PC-3 (cell line): Measurements from ENCODE around the gene SLC17A7.

ENCODE experiments used
- EZH2phosphoT487 ChIP-seq: fragments of 300-600 bp; sonication (generic); IDR thresholded peaks from 2 replicates; pipeline ENCODE4 v1.6.1; 2018; ENCODE audit warnings: mild to moderate bottlenecking, antibody characterized with exemption, low read length, borderline replicate concordance
- TF ChIP-seq, protein P1 (sequence below): fragments of 300-600 bp; sonication (generic); conservative IDR thresholded peaks from 2 replicates; pipeline ENCODE4 v1.5.1; 2017; ENCODE audit warnings: antibody characterized with exemption, low read depth, mild to moderate bottlenecking, low read length

DNA sequence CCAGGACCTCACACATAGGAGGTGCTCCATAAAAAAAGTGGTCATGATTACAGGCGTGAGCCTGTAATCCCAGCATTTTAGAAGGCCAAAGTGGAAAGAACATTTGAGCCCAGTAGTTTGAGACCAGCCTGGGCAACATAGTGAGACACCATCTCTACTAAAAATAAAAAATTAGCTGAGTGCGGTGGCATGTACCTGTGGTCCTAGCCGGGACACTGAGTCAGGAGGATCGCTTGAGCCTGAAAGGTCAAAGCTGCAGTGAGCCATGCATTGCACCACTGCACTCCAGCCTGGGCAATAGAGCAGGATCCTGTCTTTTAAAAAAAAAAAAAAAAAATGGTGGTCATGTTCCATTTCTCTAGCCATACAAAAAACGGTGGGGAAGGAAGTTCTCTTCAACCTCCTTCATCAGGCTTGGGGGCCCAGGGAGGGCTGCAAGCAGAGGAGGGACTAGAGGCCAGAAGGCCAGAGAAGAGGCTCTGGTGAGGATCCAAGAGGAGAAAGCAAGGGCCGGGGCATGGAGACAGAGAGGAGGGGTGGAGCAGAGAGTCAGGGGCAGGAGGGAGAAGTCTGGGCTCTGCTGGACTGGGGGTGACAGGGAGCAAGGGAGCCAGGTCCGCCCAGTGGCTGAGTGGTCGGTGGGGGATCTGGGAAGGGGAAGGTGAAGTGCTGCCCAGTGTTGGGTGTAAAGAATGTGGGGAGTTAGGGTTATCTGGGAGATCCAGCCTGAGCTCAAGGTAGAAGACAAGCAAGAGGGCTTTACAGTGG is 44.4 kb downstream of the SLC17A7 start:
- TF ChIP-seq, protein P1, sequence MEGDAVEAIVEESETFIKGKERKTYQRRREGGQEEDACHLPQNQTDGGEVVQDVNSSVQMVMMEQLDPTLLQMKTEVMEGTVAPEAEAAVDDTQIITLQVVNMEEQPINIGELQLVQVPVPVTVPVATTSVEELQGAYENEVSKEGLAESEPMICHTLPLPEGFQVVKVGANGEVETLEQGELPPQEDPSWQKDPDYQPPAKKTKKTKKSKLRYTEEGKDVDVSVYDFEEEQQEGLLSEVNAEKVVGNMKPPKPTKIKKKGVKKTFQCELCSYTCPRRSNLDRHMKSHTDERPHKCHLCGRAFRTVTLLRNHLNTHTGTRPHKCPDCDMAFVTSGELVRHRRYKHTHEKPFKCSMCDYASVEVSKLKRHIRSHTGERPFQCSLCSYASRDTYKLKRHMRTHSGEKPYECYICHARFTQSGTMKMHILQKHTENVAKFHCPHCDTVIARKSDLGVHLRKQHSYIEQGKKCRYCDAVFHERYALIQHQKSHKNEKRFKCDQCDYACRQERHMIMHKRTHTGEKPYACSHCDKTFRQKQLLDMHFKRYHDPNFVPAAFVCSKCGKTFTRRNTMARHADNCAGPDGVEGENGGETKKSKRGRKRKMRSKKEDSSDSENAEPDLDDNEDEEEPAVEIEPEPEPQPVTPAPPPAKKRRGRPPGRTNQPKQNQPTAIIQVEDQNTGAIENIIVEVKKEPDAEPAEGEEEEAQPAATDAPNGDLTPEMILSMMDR: no peak
- no peak for TF ChIP-seq EZH2phosphoT487
